GM13977 (cell line): ENCODE data around the gene PROM1.

Source experiments
- DNase-seq: peaks from one replicate; pipeline ENCODE4 v3.0.0; 2012; ENCODE audit warnings: low spot score
- CTCF ChIP-seq: IDR thresholded peaks from 2 replicates; pipeline ENCODE4 v1.5.1; 2012; ENCODE audit warnings: mild to moderate bottlenecking, control low read depth; ENCODE audit not compliant: insufficient read depth; ENCODE audit errors: extremely low read depth, missing control alignments
- in situ Hi-C: fragments of 300-500 bp; cut with MboI; formaldehyde crosslinking; loops from one replicate; pipeline ENCODE4 v1.12.0; 2022; ENCODE audit warnings: low sequenced_read_pairs, low pct_unique_long_range_greater_than_20kb, mixed read lengths, inconsistent platforms; ENCODE audit not compliant: unreplicated experiment

PROM1 gene

GRCh38 chr4:15947684-15948083 is 136.1 kb downstream of the PROM1 start:
- in situ Hi-C loops = no loop called here
- DNase-seq = no peak
- no peak for TF ChIP-seq CTCF

GRCh38 chr4:15945516-15945915 is 138.3 kb downstream of the PROM1 start:
- no peak for DNase-seq
- in situ Hi-C loops = no loop called here
- no peak for TF ChIP-seq CTCF

GRCh38 chr4:15944895-15945294 is 138.9 kb downstream of the PROM1 start:
- no peak for TF ChIP-seq CTCF
- in situ Hi-C loops = no loop called here

GRCh38 chr4:15942283-15942682 is 141.5 kb downstream of the PROM1 start:
- TF ChIP-seq CTCF = no peak
- no peak for DNase-seq
- in situ Hi-C loops = no loop called here

More at GRCh38 chr4:15944895-15945294, 138.9 kb downstream of the PROM1 start:
- DNase-seq = no peak

GRCh38 chr4:15938640-15939039 is 145.2 kb downstream of the PROM1 start, which contains the start of gene FGFBP1:
Gene FGFBP1 (minus strand): TSS chr4:15938740. CDS start chr4:15936632, 2,108 bp downstream.
- DNase-seq = no peak
- no peak for TF ChIP-seq CTCF
- in situ Hi-C loops = no loop called here

GRCh38 chr4:15938182-15938581 is 145.6 kb downstream of the PROM1 start:
- no peak for DNase-seq
- in situ Hi-C loops = no loop called here

More at GRCh38 chr4:15938182-15938581, 145.6 kb downstream of the PROM1 start:
- TF ChIP-seq CTCF = no peak
